Esophagus muscularis mucosa (tissue), 4 donors: ENCODE measurements around the gene ELK4.

Experiments used
- CTCF ChIP-seq, 3 experiments: fragments of 200-600 bp in 2 of 3; fragments of 450-650 bp in 1 of 3; sonication (generic) in 2 of 3; IDR thresholded peaks; one replicate each; pipeline ENCODE4 v1.5.1; 2017 to 2019; ENCODE audit warnings: antibody characterized with exemption in 3 of 3, mild to moderate bottlenecking in 2 of 3, moderate library complexity in 1 of 3
- EP300 ChIP-seq: sonication (generic); formaldehyde crosslinking; IDR thresholded peaks from one replicate; pipeline ENCODE4 v1.6.1; 2017; ENCODE audit warnings: antibody characterized with exemption
- POLR2A ChIP-seq: fragments of 450-650 bp; IDR thresholded peaks from one replicate; pipeline ENCODE4 v1.6.1; 2017; ENCODE audit warnings: antibody characterized with exemption, moderate library complexity, mild to moderate bottlenecking, low read depth
- POLR2AphosphoS5 ChIP-seq, 2 donors: sonication (generic); formaldehyde crosslinking; IDR thresholded peaks; one replicate each; pipeline ENCODE4 v1.6.1; 2017; ENCODE audit warnings: antibody characterized with exemption in 2 of 2

- no peak for TF ChIP-seq CTCF (IDR thresholded peaks at IDR 0.05)
- no peak for TF ChIP-seq POLR2A
- no peak for TF ChIP-seq EP300
- TF ChIP-seq POLR2AphosphoS5 (IDR thresholded peaks at IDR 0.05), result no peak
Measured at GRCh38 chr1:205613854-205614412, 17.9 kb downstream of the ELK4 start.
